NCI-H1417 (cell line): Measurements from ENCODE around the gene GINS1.

ENCODE experiments used
- DNase-seq, 3 experiments: peaks; one replicate each; lab custom pipeline; 2025; lab: John Stamatoyannopoulos, UW

The GINS1 gene

GRCh38 chr20:25493748-25494505 lies 86.5 kb downstream of the GINS1 start:
- DNase-seq, result no peak

DNA sequence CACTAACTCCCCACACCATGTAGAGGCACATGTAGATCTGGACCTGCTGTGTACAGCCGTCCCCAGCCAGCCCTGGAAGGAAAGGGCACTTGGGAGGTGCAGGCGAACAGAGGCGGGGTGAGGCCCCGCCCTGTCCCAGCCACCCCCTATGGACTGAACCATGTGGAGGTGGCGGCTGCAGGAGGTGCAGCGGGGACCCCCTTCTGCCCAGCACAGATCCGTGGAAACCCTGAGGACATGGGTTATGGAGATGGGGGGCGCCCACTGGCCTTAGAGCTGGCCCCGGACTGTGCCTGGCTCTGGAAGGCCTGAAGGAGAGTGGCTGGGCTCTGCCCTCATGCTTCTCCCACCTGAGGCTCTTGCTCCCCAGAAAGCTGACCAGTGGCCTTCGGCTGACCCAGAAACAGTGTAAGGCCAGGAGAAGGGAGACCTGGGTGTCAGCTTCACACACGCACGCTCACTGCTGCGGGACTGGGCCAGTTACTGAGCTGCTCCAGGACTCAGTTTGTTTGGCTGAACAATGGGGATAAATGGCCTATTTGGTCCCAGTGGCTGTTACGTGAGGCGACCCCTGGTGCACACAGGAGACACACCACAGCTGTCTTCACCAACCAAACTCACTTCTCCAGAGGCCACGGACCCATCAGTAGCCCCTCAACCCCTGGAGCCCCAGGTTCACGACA lies 87.2 kb downstream of the GINS1 start:
- DNase-seq, result no peak

- no peak for DNase-seq
Observed at GRCh38 chr20:25495189-25495824, 87.8 kb downstream of the GINS1 start.

DNA sequence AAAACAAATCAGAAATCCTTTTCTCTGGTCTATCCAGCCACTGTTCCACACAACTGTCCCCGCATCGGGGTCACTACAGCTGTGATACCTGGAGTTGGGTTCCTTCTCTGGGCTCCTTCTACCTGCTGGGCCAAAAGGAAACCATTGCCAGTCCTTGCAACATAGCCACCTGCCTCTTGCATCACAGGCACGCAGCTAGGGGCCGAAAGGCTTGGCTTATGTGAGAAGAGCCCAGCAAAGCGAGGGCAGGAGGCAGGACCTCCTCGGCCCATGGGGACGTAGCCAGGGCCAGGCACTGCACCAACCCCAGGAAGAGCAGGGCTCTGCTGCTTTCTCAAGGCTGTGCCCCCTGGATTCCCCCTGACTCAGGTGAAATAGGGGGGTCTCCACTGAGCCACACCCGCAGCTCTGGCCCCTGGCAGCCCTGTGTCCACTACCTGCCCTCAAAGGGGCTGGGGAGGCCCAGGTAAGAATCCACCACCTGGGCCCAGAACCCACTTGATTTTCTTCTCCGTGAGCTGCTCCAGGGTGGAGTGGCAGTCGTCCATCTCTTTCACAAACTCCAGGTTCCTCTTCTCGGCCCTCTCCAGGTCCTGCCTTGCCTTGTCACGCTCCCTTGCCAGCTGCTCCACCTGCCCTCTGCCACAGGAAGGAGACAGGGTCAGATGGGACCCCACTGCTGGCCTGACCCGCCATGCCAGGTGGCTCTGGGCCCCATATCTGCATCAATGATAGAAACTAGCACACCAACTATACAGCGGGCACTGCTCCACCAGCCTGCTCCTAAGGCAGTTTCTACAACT lies 88.9 kb downstream of the GINS1 start:
- no peak for DNase-seq

DNA sequence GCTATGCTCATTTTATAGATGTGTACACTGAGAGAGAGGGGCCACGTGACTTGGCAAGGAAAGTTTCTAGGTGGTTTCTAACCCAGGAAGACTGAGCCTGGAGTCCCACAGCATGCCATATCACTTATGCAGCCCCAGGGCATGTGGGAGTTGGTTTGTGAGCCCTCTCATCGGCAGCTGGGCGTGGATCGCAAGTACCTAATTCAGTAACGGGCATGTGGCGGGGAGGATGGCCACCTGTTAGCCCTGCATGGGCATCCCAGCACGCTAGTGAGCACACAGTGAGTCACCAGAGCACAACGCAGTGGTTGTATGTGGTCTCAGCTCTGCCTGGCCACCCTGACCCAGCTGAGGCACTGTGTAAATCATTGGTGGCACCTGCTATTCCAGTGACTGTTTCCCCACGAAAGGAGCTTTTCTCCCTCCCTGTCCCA lies 89.5 kb downstream of the GINS1 start:
- no peak for DNase-seq

- no peak for DNase-seq
Observed at GRCh38 chr20:25497586-25498279, 90.3 kb downstream of the GINS1 start.
